Measurements from ENCODE around the gene AIRE. TPM values are rescaled to one million over a fixed set of nuclear protein-coding genes. Genes with fewer than 3 reads are reported as not detected.

The AIRE gene
- total and polyA plus RNA-seq, 2 donors from 2014 or later: 0.09 to 0.25 TPM

GRCh38 chr21:44334329-44335030 lies 48.8 kb downstream of the AIRE start:
- no peak for TF ChIP-seq CTCF (IDR thresholded peaks at IDR 0.05; ENCODE audit: borderline replicate concordance, extremely low read depth, insufficient read depth)
- Histone ChIP-seq H3K36me3 (ENCODE audit: control insufficient read depth in 2 of 3, insufficient read depth in 3 of 3, low read length in 3 of 3) (peaks cover 0 to 8% (median 2%) of the 10 kb centered on the region in 3 donors), H3K9me3 (ENCODE audit: control insufficient read depth in 2 of 3, insufficient read depth in 1 of 3, low read length in 3 of 3) (no peaks in the 10 kb centered on the region), H3K27ac (ENCODE audit: low read depth in 2 of 2, low read length in 2 of 2) (no peak overlapping the region), H3K4me3 (ENCODE audit: low read length in 3 of 3) (no peak overlapping the region), H3K9ac (ENCODE audit: low read length in 3 of 3) (no peak overlapping the region), H3K4me1 (ENCODE audit: control insufficient read depth in 2 of 3, insufficient read depth in 2 of 3, low read depth in 1 of 3, low read length in 3 of 3) (peaks cover 0 to 5% (median 2%) of the 10 kb centered on the region in 3 donors), H3K27me3 (ENCODE audit: control insufficient read depth, insufficient read depth, low read length) (no peaks in the 10 kb centered on the region)
- intact Hi-C loops (cut with DNase I): no loop called here
- no peak for FAIRE-seq
- no peak for DNase-seq

GRCh38 chr21:44335266-44336059 lies 49.8 kb downstream of the AIRE start:
- Histone ChIP-seq H3K9me3 (ENCODE audit: control insufficient read depth in 2 of 3, insufficient read depth in 1 of 3, low read length in 3 of 3) (no peaks in the 10 kb centered on the region), H3K4me3 (ENCODE audit: low read length in 3 of 3) (no peak overlapping the region), H3K36me3 (ENCODE audit: control insufficient read depth in 2 of 3, insufficient read depth in 3 of 3, low read length in 3 of 3) (peaks cover 0 to 8% (median 2%) of the 10 kb centered on the region in 3 donors), H3K4me1 (ENCODE audit: control insufficient read depth in 2 of 3, insufficient read depth in 2 of 3, low read depth in 1 of 3, low read length in 3 of 3) (peaks cover 0 to 6% (median 5%) of the 10 kb centered on the region in 3 donors), H3K27ac (ENCODE audit: low read depth in 2 of 2, low read length in 2 of 2) (no peak overlapping the region), H3K9ac (ENCODE audit: low read length in 3 of 3) (no peak overlapping the region), H3K27me3 (ENCODE audit: control insufficient read depth, insufficient read depth, low read length) (no peaks in the 10 kb centered on the region)
- DNase-seq: no peak
- TF ChIP-seq CTCF (IDR thresholded peaks at IDR 0.05; ENCODE audit: borderline replicate concordance, extremely low read depth, insufficient read depth): no peak
- intact Hi-C loops (cut with DNase I): no loop called here
- FAIRE-seq: no peak

GRCh38 chr21:44337449-44337848 lies 51.8 kb downstream of the AIRE start:
- Histone ChIP-seq H3K9ac (ENCODE audit: low read length in 3 of 3) (peak overlapping the region in 1 of 3 donors; percentile 65), H3K4me1 (ENCODE audit: control insufficient read depth in 2 of 3, insufficient read depth in 2 of 3, low read depth in 1 of 3, low read length in 3 of 3) (peaks cover 0 to 6% (median 5%) of the 10 kb centered on the region in 3 donors), H3K27me3 (ENCODE audit: control insufficient read depth, insufficient read depth, low read length) (no peaks in the 10 kb centered on the region), H3K9me3 (ENCODE audit: control insufficient read depth in 2 of 3, insufficient read depth in 1 of 3, low read length in 3 of 3) (no peaks in the 10 kb centered on the region), H3K36me3 (ENCODE audit: control insufficient read depth in 2 of 3, insufficient read depth in 3 of 3, low read length in 3 of 3) (peaks cover 0 to 8% (median 2%) of the 10 kb centered on the region in 3 donors), H3K27ac (ENCODE audit: low read depth in 2 of 2, low read length in 2 of 2) (peak overlapping the region in 1 of 2 donors; percentile 57), H3K4me3 (ENCODE audit: low read length in 3 of 3) (peak overlapping the region in 1 of 3 donors; percentile 57)
- TF ChIP-seq CTCF (IDR thresholded peaks at IDR 0.05; ENCODE audit: borderline replicate concordance, extremely low read depth, insufficient read depth): no peak
- intact Hi-C loops (cut with DNase I): no loop called here
- no peak for FAIRE-seq
- DNase-seq: no peak
